GM12878 (cell line): Measurements from ENCODE around the gene TOMM34. TPM values are rescaled to one million over a fixed set of nuclear protein-coding genes. Genes with fewer than 3 reads are reported as not detected.

Experiments
- BHLHE40 ChIP-seq, 2 experiments: fragments of 450-650 bp in 1 of 2; IDR thresholded peaks; 2 replicates each; pipeline ENCODE4 v1.6.1; 2011 to 2017; ENCODE audit warnings: low read depth in 2 of 2, borderline replicate concordance in 1 of 2, improper control_type of control experiment in 1 of 2, low read length in 1 of 2, mild to moderate bottlenecking in 1 of 2
- CBX5 ChIP-seq: sonication (generic); IDR thresholded peaks from 2 replicates; pipeline ENCODE4 v1.6.1; 2016; ENCODE audit warnings: low read depth, moderate library complexity, mild to moderate bottlenecking, inconsistent platforms
- E2F8 ChIP-seq: fragments of 450-650 bp; IDR thresholded peaks from 2 replicates; pipeline ENCODE4 v1.6.1; 2018; ENCODE audit warnings: mild to moderate bottlenecking, low read depth, moderate library complexity; ENCODE audit not compliant: partially characterized antibody
- IKZF2 ChIP-seq, 2 experiments: fragments of 450-650 bp; IDR thresholded peaks; 2 replicates each; pipeline ENCODE4 v1.6.1; 2017; ENCODE audit warnings: mild to moderate bottlenecking in 2 of 2, moderate library complexity in 2 of 2
- KDM1A ChIP-seq: fragments of 200-600 bp; sonication (generic); IDR thresholded peaks from 2 replicates; pipeline ENCODE4 v1.6.1; 2016; ENCODE audit warnings: borderline replicate concordance
- PBX3 ChIP-seq: IDR thresholded peaks from 2 replicates; pipeline ENCODE4 v1.6.1; 2011; ENCODE audit warnings: mild to moderate bottlenecking, low read depth, low read length, moderate library complexity; ENCODE audit not compliant: insufficient replicate concordance
- PML ChIP-seq: IDR thresholded peaks from 2 replicates; pipeline ENCODE4 v1.6.1; 2012; ENCODE audit warnings: low read length, inconsistent platforms
- RELB ChIP-seq: fragments of 450-650 bp; IDR thresholded peaks from 2 replicates; pipeline ENCODE4 v1.6.1; 2017; ENCODE audit warnings: low read depth, mild to moderate bottlenecking, moderate library complexity
- RUNX3 ChIP-seq: IDR thresholded peaks from 2 replicates; pipeline ENCODE4 v1.6.1; 2012; ENCODE audit warnings: low read length, inconsistent platforms
- SKIL ChIP-seq: fragments of 450-650 bp; IDR thresholded peaks from 2 replicates; pipeline ENCODE4 v1.6.1; 2017; ENCODE audit warnings: mild to moderate bottlenecking, low read depth, inconsistent platforms; ENCODE audit not compliant: poor library complexity, severe bottlenecking
- TAF1 ChIP-seq: IDR thresholded peaks from 2 replicates; pipeline ENCODE4 v1.6.1; 2011; ENCODE audit warnings: mild to moderate bottlenecking, low read depth, low read length, borderline replicate concordance
- ZNF592 ChIP-seq: fragments of 450-650 bp; IDR thresholded peaks from 2 replicates; pipeline ENCODE4 v1.6.1; 2017; ENCODE audit warnings: mild to moderate bottlenecking, moderate library complexity
- polyA plus RNA-seq, 11 experiments: library from polyadenylated mRNA; depleted of rRNA in 4 of 11; unstranded in 6 of 11; stranded (reverse) in 5 of 11; fragments of >200 nt; fragmentation: Nextera tagmentation in 4 of 11; fragmentation: Illumina TruSeq in 1 of 11; extraction: Ambion mirVana in 4 of 11; extraction: Trizol in 1 of 11; gene quantifications; 1 replicate in 1 of 11; 2 replicates in 10 of 11; pipeline versions ENCODE4 v1.2.1 to v1.2.3, GENCODE V29; 2011 to 2016; ENCODE audit warnings: inconsistent platforms in 2 of 11, missing spikeins in 2 of 11, low read depth in 1 of 11
- total RNA-seq, 4 experiments: library from RNA; depleted of rRNA in 3 of 4; stranded (reverse); fragments of >200 nt in 3 of 4; fragmentation: Illumina TruSeq in 1 of 4; extraction: Trizol in 1 of 4; gene quantifications; 2 replicates each; pipeline versions ENCODE4 v1.2.1 to v1.2.3, GENCODE V29; 2013 to 2021

TOMM34 gene
- total and polyA plus RNA-seq, 10 of the 15 experiments (the other 5 are each of a cell fraction or from before 2014, with no cell fraction given), result 14.0 to 73.8 (median 43.9) TPM

- TF ChIP-seq ZNF592 (no peak), PML (peak; percentile 85; the same call in 1 of the 2 replicates), SKIL (no peak), CBX5 (no peak), IKZF2 (IDR thresholded peaks at IDR 0.05) (peak; percentile 28 to 37; a peak in 1 of 4 replicates), RUNX3 (no peak), TAF1 (peak; percentile 61; the same call in 1 of the 2 replicates), RELB (no peak), E2F8 (no peak), PBX3 (no peak), BHLHE40 (IDR thresholded peaks at IDR 0.05; ENCODE audit: borderline replicate concordance in 1 of 2, low read depth in 2 of 2, low read length in 1 of 2) (peak; percentile 87 to 95), KDM1A (no peak)
These were observed at the start of gene TOMM34 (continued) for GRCh38 chr20:44960103-44960852.
